ENCODE data around the gene NPW.

DNA sequence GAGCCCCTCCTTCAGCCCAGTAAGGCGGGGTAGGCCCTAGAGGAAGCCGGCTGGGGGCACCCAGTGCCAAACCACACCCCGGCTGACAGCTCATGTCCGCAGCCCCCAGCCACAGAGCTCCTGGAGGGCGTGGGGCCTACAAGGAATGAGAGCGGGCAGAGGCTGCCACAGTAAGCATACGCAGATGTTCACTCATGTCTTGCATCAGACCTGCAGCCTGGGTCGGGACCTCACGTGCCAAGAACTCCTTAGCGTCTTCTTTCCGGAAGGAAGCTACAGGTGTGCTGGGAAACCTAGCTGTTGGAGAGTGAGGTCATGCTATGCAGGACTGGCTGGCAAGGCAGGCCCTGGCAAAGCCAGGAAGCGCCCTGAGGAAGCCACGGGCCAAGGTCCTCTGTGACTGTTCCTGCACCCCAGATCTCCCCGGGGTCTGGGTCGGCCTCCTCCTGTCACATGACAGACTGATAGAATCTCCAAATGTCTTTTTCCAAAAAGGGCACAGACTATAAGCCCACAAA, 11.5 kb upstream of the NPW start:
- TF ChIP-seq, protein P1, sequence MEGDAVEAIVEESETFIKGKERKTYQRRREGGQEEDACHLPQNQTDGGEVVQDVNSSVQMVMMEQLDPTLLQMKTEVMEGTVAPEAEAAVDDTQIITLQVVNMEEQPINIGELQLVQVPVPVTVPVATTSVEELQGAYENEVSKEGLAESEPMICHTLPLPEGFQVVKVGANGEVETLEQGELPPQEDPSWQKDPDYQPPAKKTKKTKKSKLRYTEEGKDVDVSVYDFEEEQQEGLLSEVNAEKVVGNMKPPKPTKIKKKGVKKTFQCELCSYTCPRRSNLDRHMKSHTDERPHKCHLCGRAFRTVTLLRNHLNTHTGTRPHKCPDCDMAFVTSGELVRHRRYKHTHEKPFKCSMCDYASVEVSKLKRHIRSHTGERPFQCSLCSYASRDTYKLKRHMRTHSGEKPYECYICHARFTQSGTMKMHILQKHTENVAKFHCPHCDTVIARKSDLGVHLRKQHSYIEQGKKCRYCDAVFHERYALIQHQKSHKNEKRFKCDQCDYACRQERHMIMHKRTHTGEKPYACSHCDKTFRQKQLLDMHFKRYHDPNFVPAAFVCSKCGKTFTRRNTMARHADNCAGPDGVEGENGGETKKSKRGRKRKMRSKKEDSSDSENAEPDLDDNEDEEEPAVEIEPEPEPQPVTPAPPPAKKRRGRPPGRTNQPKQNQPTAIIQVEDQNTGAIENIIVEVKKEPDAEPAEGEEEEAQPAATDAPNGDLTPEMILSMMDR (IDR thresholded peaks at IDR 0.05) = no peak
- no peak for TF ChIP-seq ZFX (IDR thresholded peaks at IDR 0.05; ENCODE audit: borderline replicate concordance)
